Fibroblast of skin of left biceps (primary cell): ENCODE results near the gene ANKRD31.
A peak's percentile ranks its signal among the peaks of the same experiment; 100 is the strongest.

ENCODE experiments used
- DNase-seq, 2 experiments: peaks; one replicate each; pipeline ENCODE4 v3.0.0-alpha.2; 2013; ENCODE audit warnings: low read depth in 2 of 2

Gene ANKRD31

GRCh38 chr5:75058986-75059535 is 177.6 kb downstream of the ANKRD31 start:
- no peak for DNase-seq

- no peak for DNase-seq
Observed at GRCh38 chr5:75057561-75057960, 179.1 kb downstream of the ANKRD31 start.

GRCh38 chr5:75055727-75056144 is 180.9 kb downstream of the ANKRD31 start:
- DNase-seq: peak; percentile 47 to 53

GRCh38 chr5:75054134-75054930 is 182.3 kb downstream of the ANKRD31 start:
- no peak for DNase-seq

GRCh38 chr5:75053304-75054133 is 183.2 kb downstream of the ANKRD31 start:
- peak; percentile 38 to 40 for DNase-seq

- DNase-seq: no peak
Observed at GRCh38 chr5:75053054-75053303, 183.7 kb downstream of the ANKRD31 start.

- no peak for DNase-seq
Observed at GRCh38 chr5:75052192-75053053, 184.3 kb downstream of the ANKRD31 start, which contains the start of gene GCNT4. GCNT4 (minus strand) TSS chr5:75052558; CDS start chr5:75030037, 22,521 bp downstream.

GRCh38 chr5:75051217-75051751 is 185.4 kb downstream of the ANKRD31 start:
- DNase-seq: no peak

DNA sequence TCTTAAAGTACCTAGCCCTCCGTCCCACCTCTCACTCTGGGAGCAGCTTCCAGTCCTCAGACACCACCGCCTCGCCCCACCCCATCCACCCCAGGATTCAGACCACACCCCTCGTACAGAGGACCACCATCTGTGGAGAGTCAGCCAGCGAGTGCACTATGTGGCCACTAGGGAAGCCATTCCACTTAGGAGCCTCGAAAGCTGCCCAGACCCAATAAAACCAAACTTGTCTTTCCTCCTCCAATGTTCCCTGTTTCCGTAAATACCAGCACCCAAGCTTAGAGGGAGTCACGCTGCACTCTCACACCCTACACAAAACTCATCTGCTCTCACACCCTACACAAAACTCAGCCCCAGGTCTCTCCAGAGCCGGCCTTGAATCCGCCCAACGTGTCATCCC is 186.3 kb downstream of the ANKRD31 start:
- no peak for DNase-seq

GRCh38 chr5:75049456-75050351 is 187.0 kb downstream of the ANKRD31 start:
- peak in 1 of 2 experiments; percentile 36 for DNase-seq

- no peak for DNase-seq
Observed at GRCh38 chr5:75048457-75048953, 188.2 kb downstream of the ANKRD31 start.

DNA sequence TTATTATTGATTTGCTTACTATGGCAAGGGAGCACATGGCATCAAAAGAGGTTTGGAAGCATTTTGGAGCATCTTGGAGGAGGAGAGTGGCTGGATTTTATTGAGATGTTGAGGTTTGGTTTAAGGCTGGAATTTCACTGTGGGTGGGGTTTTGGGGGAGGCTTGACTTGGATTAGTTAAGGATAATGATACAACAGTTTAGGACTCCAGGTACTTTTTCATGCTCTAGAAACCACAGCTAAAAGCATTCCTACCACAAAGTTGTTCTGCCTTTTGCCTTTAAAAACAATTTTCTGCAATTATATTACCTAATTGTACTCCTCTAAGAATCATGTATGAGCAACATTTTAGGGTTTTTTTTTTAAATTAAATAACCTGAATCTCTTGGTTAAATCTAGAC is 189.3 kb downstream of the ANKRD31 start:
- no peak for DNase-seq

DNA sequence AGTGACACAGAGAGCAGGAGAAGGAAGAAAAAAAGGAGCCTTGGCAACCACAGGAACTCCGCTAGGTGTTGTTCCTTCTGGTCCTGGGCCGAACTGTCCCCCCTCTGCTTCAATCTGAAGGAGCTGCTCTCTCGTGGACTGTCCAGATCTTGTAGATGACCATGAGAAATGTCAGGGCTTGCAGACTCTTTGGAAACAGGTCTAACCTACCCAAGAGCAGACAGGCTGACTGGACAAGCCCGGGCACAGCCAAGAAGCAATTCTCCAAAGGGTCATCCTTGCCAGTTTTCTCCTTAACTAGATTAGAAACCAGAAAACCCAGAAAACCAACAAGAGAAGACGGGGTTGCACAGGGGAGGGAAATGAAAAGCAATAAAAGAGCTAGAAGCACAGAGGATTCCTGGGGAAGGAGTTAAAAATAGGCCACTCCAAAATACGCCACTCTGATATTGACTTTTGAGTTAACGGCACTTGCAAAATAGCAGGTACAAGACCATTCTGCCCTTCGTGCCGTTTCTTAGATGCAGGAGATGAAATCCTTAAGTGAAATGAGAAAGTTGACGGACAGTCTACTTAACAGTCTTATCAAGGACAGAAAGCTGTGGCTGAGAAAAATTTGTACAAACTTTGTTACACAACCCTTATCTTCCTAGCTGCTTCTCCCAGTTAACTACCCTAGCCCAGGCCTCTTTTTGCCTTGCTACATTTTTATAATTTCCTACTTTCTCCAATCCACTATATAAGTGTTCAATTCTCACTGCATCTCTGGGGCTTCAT is 190.1 kb downstream of the ANKRD31 start:
- DNase-seq: no peak

GRCh38 chr5:75045071-75045470 is 191.6 kb downstream of the ANKRD31 start:
- no peak for DNase-seq

GRCh38 chr5:75044406-75044805 is 192.3 kb downstream of the ANKRD31 start:
- no peak for DNase-seq

- DNase-seq: no peak
Observed at GRCh38 chr5:75043633-75044264, 192.9 kb downstream of the ANKRD31 start.

DNA sequence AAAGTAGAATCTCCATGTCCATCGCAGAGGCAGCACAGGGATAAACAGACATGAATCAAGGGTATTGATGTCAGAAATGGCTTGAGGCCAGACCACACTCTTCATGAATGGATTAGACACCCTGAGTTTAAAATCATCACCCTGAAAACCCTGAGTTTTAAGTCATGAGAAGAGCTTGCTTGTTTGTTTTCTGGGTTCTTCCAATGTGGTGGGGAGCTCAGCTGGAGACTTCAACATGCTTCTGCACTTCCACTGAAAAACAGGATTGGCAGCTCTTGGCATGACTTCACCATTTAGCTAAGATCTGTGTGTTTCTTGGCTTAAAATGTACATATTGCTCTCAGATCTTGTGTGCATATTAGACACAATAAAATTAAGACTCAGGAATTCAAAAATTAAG is 194.2 kb downstream of the ANKRD31 start:
- no peak for DNase-seq

GRCh38 chr5:75040973-75041372 is 195.7 kb downstream of the ANKRD31 start:
- DNase-seq: peak; percentile 71 to 77

- DNase-seq: peak in 1 of 2 experiments; percentile 46
Observed at GRCh38 chr5:75037106-75037505, 199.6 kb downstream of the ANKRD31 start.
